COLO668 (cell line): ENCODE results near the gene ZNF248.
"Not testable (repeated sequence)": the region's sequence is repeated elsewhere in the genome, so short reads cannot be mapped to it uniquely, and the experiment has no call there.

Source experiments
- DNase-seq: peaks from one replicate; lab custom pipeline; 2025; ENCODE audit not compliant: unreplicated experiment; lab: John Stamatoyannopoulos, UW

The ZNF248 gene

GRCh38 chr10:37747081-37747480 is 110.3 kb downstream of the ZNF248 start:
- no peak for DNase-seq

GRCh38 chr10:37741831-37742230 is 115.6 kb downstream of the ZNF248 start:
- no peak for DNase-seq

GRCh38 chr10:37739181-37739580 is 118.2 kb downstream of the ZNF248 start:
- DNase-seq: no peak

- DNase-seq: not testable (repeated sequence)
These were observed 119.2 kb downstream of the ZNF248 start for GRCh38 chr10:37738241-37738640.

- DNase-seq: no peak
These were observed 120.1 kb downstream of the ZNF248 start for GRCh38 chr10:37737336-37737735.

- DNase-seq: no peak
These were observed 121.3 kb downstream of the ZNF248 start for GRCh38 chr10:37736120-37736519.

GRCh38 chr10:37734971-37735370 is 122.4 kb downstream of the ZNF248 start:
- no peak for DNase-seq
